Stimulated activated CD4-positive, alpha-beta T cell treated with anti-CD3 and anti-CD28 coated beads, TNF-alpha, amount 100 ng/mL, for 4 hours (primary cell): Measurements from ENCODE around the gene NRIP1.

ENCODE experiments used
- DNase-seq, 3 experiments: peaks; one replicate each; pipeline ENCODE4 v3.0.0-alpha.2; 2020; ENCODE audit warnings: low read depth in 3 of 3

NRIP1 gene

GRCh38 chr21:15064576-15065391, at the start of gene NRIP1:
Gene NRIP1 (minus strand): TSS chr21:15065000. CDS start chr21:14968192, 96,808 bp downstream.
- peak; percentile 61 to 67 (median 65) for DNase-seq

GRCh38 chr21:15112858-15113257, 48.1 kb upstream of the NRIP1 start:
- DNase-seq: no peak

DNA sequence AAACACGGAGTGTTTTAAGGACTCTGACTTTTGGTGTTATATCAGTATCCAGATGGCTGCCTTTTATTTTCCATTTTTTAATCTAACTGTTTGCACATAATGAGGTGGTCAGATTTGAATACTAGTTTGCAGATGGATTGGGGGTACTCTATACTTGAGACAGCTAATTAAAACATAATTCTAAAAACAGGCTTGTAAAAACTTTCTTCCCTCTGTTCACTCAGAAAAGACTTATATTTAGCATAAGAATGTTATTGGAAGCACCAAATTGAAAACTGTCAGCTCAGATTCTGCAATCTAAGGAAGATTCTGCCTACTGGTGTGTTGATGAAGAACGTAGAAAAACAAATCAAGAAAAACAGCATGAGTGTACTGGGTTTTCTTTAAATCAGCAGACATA, 44.0 kb upstream of the NRIP1 start:
- DNase-seq: no peak

DNA sequence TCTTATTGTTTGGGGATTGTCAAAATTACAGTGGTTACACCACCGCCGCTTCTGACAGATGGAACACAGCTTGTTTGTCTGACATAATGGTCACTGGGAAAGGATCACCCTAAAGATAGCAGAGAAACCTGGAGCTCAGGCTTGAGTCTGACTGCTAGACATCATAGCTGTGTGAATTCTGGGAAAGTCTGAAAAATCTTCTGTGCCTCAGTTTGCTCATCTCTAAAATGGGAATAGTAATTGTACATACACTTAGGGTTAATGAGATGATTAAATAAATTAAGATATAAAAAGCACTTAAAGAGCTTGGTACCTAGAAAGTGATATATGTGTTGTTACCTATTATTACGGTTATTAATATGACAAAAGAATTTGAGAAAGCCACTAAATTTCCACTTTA, 39.7 kb upstream of the NRIP1 start:
- no peak for DNase-seq

DNA sequence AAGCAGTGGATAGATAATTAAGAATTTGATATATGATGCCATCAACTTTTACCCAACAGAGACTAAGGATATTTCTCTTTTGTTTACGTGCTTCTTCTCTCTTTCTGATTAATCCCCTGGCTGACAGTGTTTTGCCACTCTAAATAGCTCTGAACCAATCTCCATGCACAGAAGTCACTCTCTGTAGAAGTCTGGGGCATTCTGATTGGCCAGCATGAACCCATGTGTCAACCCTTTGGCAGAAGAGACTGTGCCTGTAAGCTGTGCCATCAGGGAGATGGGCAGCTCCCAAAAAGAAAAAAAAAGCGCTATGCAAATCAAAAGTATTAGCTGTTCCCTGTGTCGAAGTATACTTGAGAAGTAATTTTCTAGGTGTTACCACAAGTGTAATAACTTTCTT, 34.1 kb upstream of the NRIP1 start:
- DNase-seq: no peak

GRCh38 chr21:15098181-15098580, 33.4 kb upstream of the NRIP1 start:
- DNase-seq: no peak

DNA sequence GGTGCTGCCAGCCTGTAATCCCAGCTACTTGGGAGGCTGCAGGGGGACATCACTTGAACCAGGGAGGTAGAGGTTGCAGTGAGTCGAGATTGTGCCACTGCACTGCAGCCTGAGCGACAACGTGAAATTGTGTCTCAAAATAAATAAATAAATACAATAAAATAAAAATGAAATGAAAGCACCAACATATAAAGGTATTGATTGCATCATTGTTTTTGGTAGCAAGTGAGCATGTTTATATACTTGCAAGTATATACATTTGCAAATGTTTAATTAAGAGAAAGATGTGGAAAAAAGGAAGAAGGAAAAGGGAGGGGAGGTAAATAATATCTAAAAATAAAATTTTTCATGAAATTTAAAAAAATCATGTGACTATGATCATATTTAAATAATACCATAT, 32.8 kb upstream of the NRIP1 start:
- DNase-seq: no peak

- DNase-seq: no peak
Measured at GRCh38 chr21:15096146-15096545, 31.3 kb upstream of the NRIP1 start.

DNA sequence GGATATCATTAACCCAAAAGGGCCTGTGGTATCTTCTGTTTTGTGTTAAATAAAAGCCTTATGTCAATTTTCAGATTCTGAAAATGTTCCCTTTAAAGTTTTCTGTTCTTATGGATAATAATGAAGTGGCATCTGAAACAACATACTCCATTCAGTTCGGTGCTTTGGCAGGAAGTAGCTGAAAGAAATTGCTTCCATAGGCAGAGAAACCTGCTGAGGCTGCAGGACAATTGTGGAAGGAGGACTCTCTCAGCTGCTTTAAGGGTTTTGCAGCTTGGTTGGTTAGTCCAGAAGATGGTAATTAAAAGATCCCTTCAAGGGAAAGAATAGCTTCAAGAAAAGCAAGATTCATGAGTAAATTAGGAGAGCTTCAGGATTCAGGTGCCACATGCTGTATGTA, 30.5 kb upstream of the NRIP1 start:
- DNase-seq: no peak

DNA sequence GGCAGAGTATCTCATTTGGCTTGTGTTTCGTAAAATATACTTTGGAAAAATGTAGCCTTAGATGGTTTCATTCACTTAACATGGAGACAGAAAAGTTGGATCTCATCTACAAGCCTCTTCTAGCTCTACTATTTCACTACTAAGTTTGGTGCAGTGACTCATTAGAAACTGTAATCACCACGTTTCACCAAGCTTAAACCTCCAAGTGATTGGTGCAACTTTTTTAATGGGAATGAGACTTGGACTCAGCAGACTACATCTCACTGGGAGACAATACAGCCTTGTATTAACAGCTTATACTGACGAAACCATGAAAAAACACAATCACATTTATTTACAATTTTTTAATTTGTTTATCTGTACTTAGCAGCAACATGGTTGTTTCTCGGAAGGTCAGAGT, 29.9 kb upstream of the NRIP1 start:
- no peak for DNase-seq

DNA sequence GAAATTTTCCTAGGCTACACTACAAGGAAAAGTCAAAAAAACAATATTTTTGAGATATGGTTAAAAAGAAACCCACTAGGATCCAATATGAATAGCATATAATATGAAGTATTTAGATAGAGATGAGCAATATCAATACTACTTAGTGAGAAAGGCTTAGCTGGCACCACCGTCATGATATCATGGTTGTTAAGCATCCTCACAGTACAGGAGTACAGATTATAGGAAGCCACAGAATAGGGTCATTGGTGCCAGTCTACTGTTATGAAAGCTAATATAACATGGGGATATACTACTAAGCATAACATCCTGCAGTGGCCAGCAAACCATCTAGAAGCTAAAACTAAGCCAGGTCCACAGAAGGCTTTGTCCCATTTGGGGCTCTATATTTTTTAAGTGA, 28.4 kb upstream of the NRIP1 start:
- DNase-seq: no peak

DNA sequence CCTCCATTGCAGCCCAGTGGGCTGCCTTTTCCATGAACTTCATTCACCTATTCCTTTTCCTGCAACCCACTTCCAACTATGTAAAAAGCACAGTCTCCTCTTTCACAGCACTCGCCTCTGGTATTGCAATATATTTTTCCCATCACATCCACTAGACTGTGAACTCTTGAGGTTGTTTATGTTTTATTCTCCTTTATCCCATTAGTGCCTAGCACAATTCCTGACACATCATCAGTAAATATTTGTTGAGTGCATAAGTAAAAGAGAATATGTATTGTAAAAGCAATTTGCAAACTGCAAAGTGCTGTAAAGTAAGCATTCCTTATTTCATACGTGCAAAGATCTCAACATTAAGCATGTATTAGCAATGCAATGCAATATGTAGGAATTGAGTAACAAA, 27.9 kb upstream of the NRIP1 start:
- DNase-seq: no peak

DNA sequence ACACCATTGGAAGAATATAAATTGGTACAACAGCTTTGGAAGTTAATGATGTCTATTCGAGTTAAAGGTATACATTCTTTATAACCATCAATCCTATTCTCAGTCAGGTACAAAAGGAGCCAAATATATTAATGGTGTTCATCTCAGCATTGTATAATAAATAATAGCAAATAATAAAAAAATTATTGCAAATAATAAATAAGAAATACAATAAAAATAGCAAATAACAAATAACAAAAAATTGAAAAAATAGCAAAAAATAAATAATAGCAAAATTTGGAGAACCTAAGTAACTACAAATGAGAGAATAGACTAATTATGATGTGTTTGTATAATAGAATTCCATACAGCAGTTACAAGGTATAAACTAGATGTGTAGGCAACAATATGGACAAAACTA, 25.6 kb upstream of the NRIP1 start:
- DNase-seq: no peak

GRCh38 chr21:15088488-15088887, 23.7 kb upstream of the NRIP1 start:
- no peak for DNase-seq

DNA sequence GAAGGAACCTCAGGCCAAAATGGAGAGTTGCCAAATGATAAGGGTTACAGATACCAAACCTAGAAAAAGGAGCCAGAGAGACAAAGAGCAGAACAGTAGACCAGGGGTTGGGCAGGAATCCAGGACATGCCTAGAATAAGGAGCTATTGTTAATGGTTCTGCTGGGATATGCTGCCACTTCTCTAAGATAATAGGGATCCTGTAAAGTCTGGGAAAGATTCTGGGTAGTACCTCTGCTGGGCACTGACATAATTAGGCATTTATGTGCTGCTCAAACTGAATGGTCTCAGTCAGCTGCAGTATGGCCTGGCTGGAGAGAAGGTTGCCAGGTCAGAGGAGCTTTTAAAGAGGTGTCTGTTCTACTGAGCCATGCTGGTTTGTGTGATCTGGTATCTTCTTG, 19.9 kb upstream of the NRIP1 start:
- no peak for DNase-seq

GRCh38 chr21:15080526-15080925, 15.7 kb upstream of the NRIP1 start:
- DNase-seq: no peak

GRCh38 chr21:15079269-15079668, 14.5 kb upstream of the NRIP1 start:
- no peak for DNase-seq

- no peak for DNase-seq
Measured at GRCh38 chr21:15078180-15078579, 13.4 kb upstream of the NRIP1 start.

DNA sequence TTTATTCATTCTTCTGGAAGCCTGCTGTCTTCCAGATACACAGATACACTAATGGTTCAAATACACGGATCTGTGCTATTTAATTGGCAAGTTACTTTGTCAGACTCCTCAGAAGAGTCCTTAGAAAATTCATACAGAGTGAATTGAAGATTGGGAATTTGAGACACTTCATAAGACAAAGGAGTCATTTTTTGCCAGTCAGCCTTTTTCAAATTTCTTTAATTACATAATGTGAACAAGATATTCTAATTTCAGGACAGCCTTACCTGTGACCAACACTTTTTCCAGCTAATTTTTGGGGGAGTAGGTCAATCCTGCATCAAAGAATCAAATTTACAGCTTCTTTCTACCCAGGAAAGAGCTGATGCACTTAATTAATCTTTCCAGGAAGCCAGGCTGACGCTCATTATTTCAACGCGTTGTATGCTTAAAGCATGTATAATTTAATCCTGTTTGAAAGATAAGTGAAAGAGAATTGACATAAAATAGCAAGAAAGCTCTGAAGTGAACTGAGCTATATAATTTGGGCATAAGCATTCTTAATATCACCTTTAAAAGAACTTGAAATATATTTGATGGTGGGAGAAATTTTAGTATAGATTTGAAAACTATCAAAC, 12.8 kb upstream of the NRIP1 start:
- DNase-seq: no peak

DNA sequence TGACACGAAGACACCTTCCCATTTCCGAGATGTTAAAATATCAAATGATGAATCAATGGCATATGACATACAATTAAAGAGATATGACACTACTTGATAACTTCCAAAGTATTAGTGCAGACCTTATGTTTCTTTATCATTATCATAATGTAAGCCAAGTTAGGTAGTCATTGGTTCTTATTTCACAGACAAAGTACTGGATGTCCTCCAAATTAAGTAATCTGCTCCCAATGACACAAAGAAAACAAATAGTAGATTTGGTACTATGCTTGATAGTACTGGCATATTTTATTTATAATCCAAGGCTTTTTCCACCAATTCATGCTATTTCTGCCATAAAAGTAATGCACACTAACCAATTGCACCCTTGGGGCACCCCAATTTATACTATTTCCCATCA, 11.9 kb upstream of the NRIP1 start:
- DNase-seq: no peak

DNA sequence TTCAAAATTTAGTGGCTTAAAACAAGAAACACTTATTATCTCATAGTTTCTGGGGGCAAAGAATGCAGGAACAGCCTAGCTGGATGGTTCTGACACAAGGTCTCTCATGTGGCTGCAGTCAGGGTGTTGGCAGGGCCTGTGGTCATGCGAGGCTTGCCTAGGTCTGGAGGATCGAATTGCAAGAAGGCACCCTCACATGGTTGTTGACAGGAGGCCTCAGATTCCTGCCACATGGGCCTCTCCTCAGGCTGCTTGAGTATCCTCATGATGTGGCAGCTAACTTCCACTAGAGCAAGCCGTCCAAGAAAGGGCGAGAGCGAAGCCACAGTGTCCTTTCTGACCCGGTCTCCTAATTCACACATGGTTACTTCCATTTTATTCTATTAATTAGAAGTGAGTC, 6.2 kb upstream of the NRIP1 start:
- no peak for DNase-seq

DNA sequence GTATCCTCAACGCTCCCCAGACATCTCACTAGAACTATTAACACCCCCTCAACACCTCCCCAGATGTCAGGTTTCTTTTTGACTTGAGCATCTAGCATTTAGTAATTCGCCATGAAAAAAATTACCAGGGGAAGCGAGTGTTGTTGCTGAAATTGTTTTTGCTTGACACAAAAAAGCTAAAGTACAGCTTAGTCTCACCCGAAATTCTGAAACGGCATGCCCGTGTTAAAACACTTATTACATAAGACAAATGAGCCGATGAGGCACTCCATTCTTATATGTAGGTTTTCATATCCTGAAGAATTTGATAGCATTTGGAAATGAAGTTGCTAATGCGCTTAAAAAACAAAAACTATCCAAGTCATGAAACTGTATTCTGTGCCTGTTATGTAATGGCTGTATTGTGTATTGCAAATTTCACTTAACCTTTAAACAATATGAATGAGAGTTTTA, 1.3 kb upstream of the NRIP1 start:
- no peak for DNase-seq

DNA sequence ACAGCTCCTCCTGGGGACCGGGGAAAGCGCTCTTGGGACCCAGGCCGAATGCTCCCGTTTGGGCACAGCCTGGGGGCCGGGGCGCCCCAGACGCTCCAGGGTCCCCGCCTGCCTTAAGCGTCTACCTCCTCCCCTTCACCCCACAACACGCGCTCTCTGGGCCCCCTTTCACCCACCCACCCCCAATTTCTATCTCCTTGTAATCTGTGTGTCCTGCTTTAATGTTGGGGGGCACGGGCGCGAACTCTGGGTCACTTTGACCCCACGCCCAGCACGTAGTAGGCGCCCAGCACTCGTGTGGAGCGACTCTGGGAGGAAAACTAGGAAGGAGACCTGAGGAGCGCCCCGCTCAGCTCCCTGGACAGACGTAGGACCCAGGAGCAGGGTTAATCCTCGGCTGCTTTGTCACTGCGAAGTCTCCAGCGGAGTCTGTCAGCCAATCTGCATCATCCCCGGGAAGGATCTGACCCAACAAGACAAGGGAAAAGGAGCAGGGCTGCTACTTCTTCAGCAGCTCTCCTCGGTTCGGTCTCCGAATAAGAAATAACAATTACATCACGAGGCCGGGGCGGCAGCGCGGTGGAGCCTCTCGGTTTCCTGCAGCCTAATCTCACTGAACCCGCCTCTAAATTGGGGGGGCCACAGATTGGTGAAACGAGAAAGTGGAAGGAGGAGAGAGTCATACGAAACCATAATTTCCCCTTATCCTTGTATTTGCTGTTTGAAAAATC, 757 bp upstream of the NRIP1 start:
- peak; percentile 51 to 58 (median 52) for DNase-seq
